Stimulated activated CD4-positive, alpha-beta T cell treated with anti-CD3 and anti-CD28 coated beads, Interleukin-1b, Interleukin-23, amount 100 ng/mL, for 24 hours (primary cell): Measurements from ENCODE around the gene HOMEZ.

ENCODE experiments used
- DNase-seq, 4 experiments: peaks; one replicate each; pipeline ENCODE4 v3.0.0-alpha.2; 2020; ENCODE audit warnings: low read depth in 4 of 4, low spot score in 1 of 4

Gene HOMEZ

GRCh38 chr14:23307687-23308644 lies 22.0 kb upstream of the HOMEZ start:
- no peak for DNase-seq

- DNase-seq = no peak
Observed at GRCh38 chr14:23307146-23307530, 21.2 kb upstream of the HOMEZ start.

- DNase-seq = no peak
Observed at GRCh38 chr14:23306412-23307145, 20.6 kb upstream of the HOMEZ start, which contains the start of gene BCL2L2. Gene BCL2L2 (plus strand): TSS chr14:23306833. CDS start chr14:23307768, 935 bp downstream.

GRCh38 chr14:23302290-23303225 lies 16.6 kb upstream of the HOMEZ start, which contains the start of gene PPP1R3E:
Gene PPP1R3E (minus strand): TSS chr14:23302859. CDS start chr14:23302576, 283 bp downstream.
- DNase-seq = peak; percentile 59 to 90 (median 71)

- peak in 1 of 4 experiments; percentile 45 for DNase-seq
Observed at GRCh38 chr14:23301969-23302289, 16.0 kb upstream of the HOMEZ start.

- peak; percentile 92 to 95 (median 94) for DNase-seq
Observed at GRCh38 chr14:23301288-23301968, 15.5 kb upstream of the HOMEZ start.

- DNase-seq = no peak
Observed at GRCh38 chr14:23300687-23301223, 14.8 kb upstream of the HOMEZ start.

- DNase-seq = no peak
Observed at GRCh38 chr14:23299986-23300686, 14.2 kb upstream of the HOMEZ start.

- DNase-seq = no peak
Observed at GRCh38 chr14:23299211-23299957, 13.5 kb upstream of the HOMEZ start.

- DNase-seq = no peak
Observed at GRCh38 chr14:23297611-23298277, 11.8 kb upstream of the HOMEZ start.

- no peak for DNase-seq
Observed at GRCh38 chr14:23297096-23297495, 11.2 kb upstream of the HOMEZ start.

GRCh38 chr14:23296012-23296777 lies 10.3 kb upstream of the HOMEZ start:
- no peak for DNase-seq

- DNase-seq = peak in 1 of 4 experiments; percentile 23
Observed at GRCh38 chr14:23294734-23295561, 9.0 kb upstream of the HOMEZ start.

GRCh38 chr14:23286902-23287479 lies 1.1 kb upstream of the HOMEZ start:
- no peak for DNase-seq

GRCh38 chr14:23285530-23286019 lies 357 bp downstream of the HOMEZ start:
- DNase-seq = no peak
